ENCODE measurements around the gene FOSL1. TPM values are rescaled to one million over a fixed set of nuclear protein-coding genes. Genes with fewer than 3 reads are reported as not detected.
A peak's percentile ranks its signal among the peaks of the same experiment; 100 is the strongest.

FOSL1 gene
- total and polyA plus RNA-seq, 2 of the 13 experiments (the other 11 are each of a cell fraction or from before 2014, with no cell fraction given), result 4.0 to 4.1 TPM

- TF ChIP-seq CBX1 (IDR thresholded peaks at IDR 0.05; ENCODE audit: low read depth) (no peak), SP1 (IDR thresholded peaks at IDR 0.05) (no peak), SP1 (CRISPR knock-in tag; IDR thresholded peaks at IDR 0.05) (peak; percentile 99), ZNF776 (CRISPR knock-in tag; IDR thresholded peaks at IDR 0.05) (peak; percentile 56; the same call in 1 of the 2 replicates), TBX2 (CRISPR knock-in tag; IDR thresholded peaks at IDR 0.05; ENCODE audit: borderline replicate concordance) (peak; percentile 74), MXD1 (CRISPR knock-in tag; IDR thresholded peaks at IDR 0.05) (no peak), ZSCAN5A (CRISPR knock-in tag; IDR thresholded peaks at IDR 0.05; ENCODE audit: borderline replicate concordance) (no peak), MBD4 (IDR thresholded peaks at IDR 0.05; ENCODE audit: borderline replicate concordance, low read length) (no peak), ZFP37 (CRISPR knock-in tag; IDR thresholded peaks at IDR 0.05; ENCODE audit: borderline replicate concordance) (no peak), TEF (CRISPR knock-in tag; IDR thresholded peaks at IDR 0.05) (no peak), ASH2L (IDR thresholded peaks at IDR 0.05; ENCODE audit: insufficient read length, low read depth, low read length) (no peak), RERE (CRISPR knock-in tag; IDR thresholded peaks at IDR 0.05; ENCODE audit: low read depth) (no peak), KLF15 (CRISPR knock-in tag; IDR thresholded peaks at IDR 0.05; ENCODE audit: borderline replicate concordance) (no peak), ZNF772 (CRISPR knock-in tag; IDR thresholded peaks at IDR 0.05) (no peak; the same call in 1 of the 2 replicates), ELF1 (CRISPR knock-in tag; IDR thresholded peaks at IDR 0.05) (peak; percentile 80), RXRA (CRISPR knock-in tag; IDR thresholded peaks at IDR 0.05) (peak; percentile 98), NCOA2 (CRISPR knock-in tag; IDR thresholded peaks at IDR 0.05) (no peak; the same call in 1 of the 2 replicates), FOXJ3 (CRISPR knock-in tag; IDR thresholded peaks at IDR 0.05; ENCODE audit: borderline replicate concordance) (no peak), ZNF335 (CRISPR knock-in tag; IDR thresholded peaks at IDR 0.05) (no peak), HNF4G (IDR thresholded peaks at IDR 0.05; ENCODE audit: borderline replicate concordance, low read depth, low read length) (no peak), HNF4G (CRISPR knock-in tag; IDR thresholded peaks at IDR 0.05; ENCODE audit: borderline replicate concordance, low read depth) (no peak), ZNF598 (CRISPR knock-in tag; IDR thresholded peaks at IDR 0.05; ENCODE audit: borderline replicate concordance) (no peak), ISL2 (CRISPR knock-in tag; IDR thresholded peaks at IDR 0.05) (no peak)
Observed at GRCh38 chr11:65873318-65874156, 26.7 kb downstream of the FOSL1 start (continued).
